HG02885 (cell line): ENCODE results near the gene SHANK3.
"Not testable (repeated sequence)": the region's sequence is repeated elsewhere in the genome, so short reads cannot be mapped to it uniquely, and the experiment has no call there.

Experiments
- ATAC-seq: cut with Tn5 transposase; IDR thresholded peaks from one replicate; pipeline ENCODE4 v1.9.1; 2021; ENCODE audit warnings: mild to moderate bottlenecking; ENCODE audit not compliant: unreplicated experiment, poor library complexity

Gene SHANK3

GRCh38 chr22:50672471-50673230 lies at the start of gene SHANK3:
SHANK3 (plus strand) TSS chr22:50672823.
- no peak for ATAC-seq

GRCh38 chr22:50624347-50625130 lies 48.1 kb upstream of the SHANK3 start:
- no peak for ATAC-seq

GRCh38 chr22:50625131-50625567 lies 47.5 kb upstream of the SHANK3 start:
- no peak for ATAC-seq

GRCh38 chr22:50625568-50626313 lies 46.9 kb upstream of the SHANK3 start:
- ATAC-seq = no peak

- no peak for ATAC-seq
Observed at GRCh38 chr22:50626314-50626849, 46.2 kb upstream of the SHANK3 start.

GRCh38 chr22:50626850-50627641 lies 45.6 kb upstream of the SHANK3 start:
- ATAC-seq = no peak

GRCh38 chr22:50627642-50628542 lies 44.7 kb upstream of the SHANK3 start, which contains the start of gene ARSA:
ARSA (minus strand) TSS chr22:50628152; CDS start chr22:50627779, 373 bp downstream.
- peak; percentile 87 for ATAC-seq

- ATAC-seq = no peak
Observed at GRCh38 chr22:50628543-50629134, 44.0 kb upstream of the SHANK3 start.

- ATAC-seq = no peak
Observed at GRCh38 chr22:50630376-50630775, 42.2 kb upstream of the SHANK3 start.

- ATAC-seq = no peak
Observed at GRCh38 chr22:50633086-50633485, 39.5 kb upstream of the SHANK3 start.

- ATAC-seq = no peak
Observed at GRCh38 chr22:50633771-50634170, 38.9 kb upstream of the SHANK3 start.

GRCh38 chr22:50635591-50635990 lies 37.0 kb upstream of the SHANK3 start:
- no peak for ATAC-seq

GRCh38 chr22:50640296-50640695 lies 32.3 kb upstream of the SHANK3 start:
- ATAC-seq = not testable (repeated sequence)

GRCh38 chr22:50640857-50641647 lies 31.6 kb upstream of the SHANK3 start:
- no peak for ATAC-seq

GRCh38 chr22:50641696-50642607 lies 30.7 kb upstream of the SHANK3 start:
- ATAC-seq = no peak

GRCh38 chr22:50643021-50643820 lies 29.4 kb upstream of the SHANK3 start:
- ATAC-seq = not testable (repeated sequence)
